NCI-H2227 (cell line): ENCODE measurements around the gene POLR3GL.

Experiments
- DNase-seq: peaks from one replicate; lab custom pipeline; 2025; ENCODE audit not compliant: unreplicated experiment; lab: John Stamatoyannopoulos, UW

POLR3GL gene

GRCh38 chr1:145947551-145947950, 16.9 kb upstream of the POLR3GL start:
- DNase-seq, result no peak

DNA sequence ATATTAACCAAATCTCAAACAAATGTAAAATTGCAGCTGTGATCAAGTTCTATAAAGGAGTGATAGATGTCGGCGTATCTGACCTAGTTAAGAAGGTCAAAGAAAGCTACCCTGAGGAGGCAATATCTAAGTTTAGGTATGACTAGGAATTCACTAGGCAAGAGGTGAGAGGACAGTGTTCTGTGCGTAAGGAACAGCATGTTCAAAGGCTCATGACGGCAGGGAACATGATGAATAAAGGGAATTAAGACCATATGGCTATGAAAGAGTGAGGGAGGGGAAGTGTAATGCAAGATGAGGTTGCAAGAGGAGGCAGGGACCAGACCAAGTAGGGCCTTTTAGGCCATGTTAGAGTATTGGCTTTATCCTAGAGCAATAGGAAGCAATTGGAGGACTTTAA, 15.3 kb upstream of the POLR3GL start:
- DNase-seq, result no peak

- DNase-seq, result no peak
These were observed 13.0 kb upstream of the POLR3GL start for GRCh38 chr1:145951526-145951925.

GRCh38 chr1:145952903-145953302, 11.6 kb upstream of the POLR3GL start:
- no peak for DNase-seq

GRCh38 chr1:145953861-145954260, 10.6 kb upstream of the POLR3GL start:
- DNase-seq, result no peak

GRCh38 chr1:145955436-145955835, 9.1 kb upstream of the POLR3GL start:
- DNase-seq, result no peak

GRCh38 chr1:145956361-145956760, 8.1 kb upstream of the POLR3GL start:
- no peak for DNase-seq

DNA sequence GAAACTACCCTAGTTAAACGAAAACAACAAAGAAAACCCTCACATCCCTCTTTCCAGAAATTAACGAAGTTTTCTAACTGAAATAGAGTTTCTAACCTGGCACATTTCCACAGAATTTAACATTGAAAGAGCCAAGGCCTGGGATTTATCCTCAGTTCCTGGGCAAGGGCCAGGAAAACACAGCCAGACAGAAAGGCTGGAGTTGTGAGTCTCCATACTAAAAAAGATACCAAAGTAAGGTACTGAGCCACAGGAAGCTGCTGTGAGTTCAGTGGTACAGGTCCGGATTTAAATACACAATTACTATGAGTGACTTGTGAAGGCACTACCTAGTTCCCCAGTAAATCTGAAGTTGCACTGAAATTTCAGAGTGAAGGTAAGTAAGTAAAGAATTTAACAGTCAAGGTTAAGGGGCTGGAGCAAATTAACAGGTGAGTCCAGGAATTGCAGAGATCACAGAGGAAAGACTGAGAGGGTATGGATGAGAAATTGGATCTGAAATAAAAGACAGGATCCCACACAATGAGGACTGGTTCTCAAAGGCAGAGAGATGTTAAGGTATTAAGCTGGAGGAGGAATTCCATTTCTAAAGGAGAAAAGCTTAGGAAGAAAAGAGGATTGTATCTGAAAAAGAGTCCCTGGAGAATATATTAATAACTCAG, 7.6 kb upstream of the POLR3GL start:
- no peak for DNase-seq

GRCh38 chr1:145957443-145958319, 6.8 kb upstream of the POLR3GL start, which contains the start of gene LIX1L:
Gene LIX1L (minus strand): TSS chr1:145958017. CDS start chr1:145957927, 90 bp downstream.
- DNase-seq, result peak; percentile 98

GRCh38 chr1:145958734-145959133, 5.8 kb upstream of the POLR3GL start:
- DNase-seq, result no peak

DNA sequence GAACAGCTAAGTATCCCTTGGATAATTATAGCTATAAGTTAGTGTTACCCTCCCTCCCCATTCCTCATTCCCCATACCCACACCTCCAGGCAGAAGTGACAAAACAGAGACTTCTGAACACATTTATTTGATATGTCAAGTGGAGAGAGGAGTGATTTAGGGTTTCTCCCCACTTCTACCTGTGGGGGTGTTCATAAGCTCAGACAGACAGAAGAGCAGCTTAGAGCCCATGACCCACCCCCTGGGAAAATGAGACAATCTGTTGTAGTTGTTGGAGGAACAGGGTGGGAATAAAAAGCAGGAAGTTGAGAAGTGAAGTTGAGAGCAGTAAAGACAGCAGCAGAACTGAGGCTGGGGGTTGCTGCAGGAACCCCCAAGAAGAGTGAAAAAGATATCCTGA, 5.2 kb upstream of the POLR3GL start:
- no peak for DNase-seq

- peak; percentile 56 for DNase-seq
These were observed 4.5 kb upstream of the POLR3GL start for GRCh38 chr1:145959957-145960467.

- DNase-seq, result peak; percentile 90
These were observed 3.9 kb upstream of the POLR3GL start for GRCh38 chr1:145960468-145961108.

- no peak for DNase-seq
These were observed 3.4 kb upstream of the POLR3GL start for GRCh38 chr1:145961109-145961424.

- DNase-seq, result peak; percentile 60
These were observed 2.9 kb upstream of the POLR3GL start for GRCh38 chr1:145961425-145962156.

- peak; percentile 55 for DNase-seq
These were observed 2.1 kb upstream of the POLR3GL start for GRCh38 chr1:145962157-145963102.

GRCh38 chr1:145963265-145964019, 1.0 kb upstream of the POLR3GL start:
- no peak for DNase-seq

- DNase-seq, result no peak
These were observed 742 bp downstream of the POLR3GL start for GRCh38 chr1:145965119-145965744.

- DNase-seq, result no peak
These were observed 2.8 kb downstream of the POLR3GL start for GRCh38 chr1:145967288-145967687.
